ENCODE measurements around the gene SLC30A2.

DNA sequence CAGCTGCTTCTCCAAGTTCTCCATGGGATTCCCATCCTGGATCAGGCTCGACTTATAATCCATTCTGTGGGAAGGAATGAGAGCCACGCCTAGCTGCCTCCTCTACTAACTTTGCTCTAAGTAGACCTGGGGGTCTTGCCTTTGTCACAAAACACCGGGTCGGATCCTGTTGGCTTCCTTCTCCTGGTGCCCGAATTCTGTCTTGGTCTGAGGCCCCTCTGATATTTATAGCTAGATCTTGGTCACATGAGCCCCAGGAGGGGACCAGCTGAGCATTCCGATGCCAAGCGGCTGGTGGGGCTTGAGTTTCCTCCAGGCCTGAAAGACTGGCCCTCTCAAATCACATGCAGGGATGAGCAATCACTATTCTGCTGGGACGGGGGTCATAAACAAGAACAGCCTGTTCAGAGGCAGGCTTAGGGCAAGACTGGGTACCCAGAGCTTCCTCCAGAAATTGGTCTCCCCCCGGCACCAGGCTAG, 21.6 kb upstream of the SLC30A2 start, which contains the start of gene TRIM63:
- no peak for TF ChIP-seq GATA2 (IDR thresholded peaks at IDR 0.05; ENCODE audit: low read depth, low read length)
- TF ChIP-seq GATA3 (IDR thresholded peaks at IDR 0.05; ENCODE audit: low read depth, low read length) = no peak

Measured in SH-SY5Y (cell line).